SK-N-SH treated with all-trans-retinoic acid at 6 μM for 48 hours (cell line): ENCODE data around the gene SAP30L.

Experiments
- ARNTL ChIP-seq: fragments of 450-650 bp; formaldehyde crosslinking; IDR thresholded peaks from 2 replicates; pipeline ENCODE4 v1.5.0; 2020; ENCODE audit warnings: low read depth, mild to moderate bottlenecking, moderate library complexity, borderline replicate concordance
- ISL1 ChIP-seq: fragments of 250-450 bp; sonication (Bioruptor Pico); IDR thresholded peaks from 2 replicates; pipeline ENCODE4 v2.1.2; 2022; ENCODE audit warnings: mild to moderate bottlenecking, moderate library complexity
- RARB ChIP-seq: fragments of 250-450 bp; sonication (Bioruptor Pico); IDR thresholded peaks from 2 replicates; pipeline ENCODE4 v1.8.0; 2021; ENCODE audit warnings: mild to moderate bottlenecking, moderate library complexity
- ZNF565 ChIP-seq: fragments of 450-650 bp; formaldehyde crosslinking; conservative IDR thresholded peaks from 2 replicates; pipeline ENCODE4 v1.5.0; 2020; ENCODE audit warnings: low read depth, mild to moderate bottlenecking, moderate library complexity
- ZNF8 ChIP-seq: fragments of 450-650 bp; formaldehyde crosslinking; IDR thresholded peaks from 2 replicates; pipeline ENCODE4 v1.5.0; 2020; ENCODE audit warnings: mild to moderate bottlenecking, moderate library complexity
- TF ChIP-seq, protein P1 (sequence below): fragments of 250-450 bp; sonication (Bioruptor Pico); IDR thresholded peaks from 2 replicates; pipeline ENCODE4 v1.5.1; 2020; ENCODE audit warnings: low read depth, mild to moderate bottlenecking, moderate library complexity

DNA sequence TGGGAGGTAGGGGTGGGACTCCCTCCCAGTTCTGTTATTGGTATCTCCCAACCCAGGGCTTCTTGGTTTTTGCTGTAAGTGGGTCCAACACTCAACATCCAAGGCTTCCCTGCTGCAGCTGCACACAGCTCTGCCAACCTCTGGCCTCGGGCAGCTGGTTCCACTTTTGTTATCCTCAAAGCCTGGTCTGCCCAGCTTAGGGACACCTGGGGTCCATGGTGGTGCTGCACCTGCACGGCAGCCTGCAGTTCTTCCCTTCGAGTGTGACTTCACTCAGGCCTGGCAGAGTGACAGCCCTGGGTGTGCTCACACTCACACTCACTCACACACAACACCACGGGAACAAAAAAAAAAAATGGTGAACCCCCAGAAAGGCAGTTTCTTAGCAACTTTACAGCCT, 15.3 kb upstream of the SAP30L start:
- TF ChIP-seq ARNTL (CRISPR knock-in tag) (no peak), RARB (CRISPR knock-in tag) (no peak), ZNF565 (CRISPR knock-in tag) (no peak), ZNF8 (CRISPR knock-in tag) (no peak), ISL1 (no peak)
- TF ChIP-seq, protein P1, sequence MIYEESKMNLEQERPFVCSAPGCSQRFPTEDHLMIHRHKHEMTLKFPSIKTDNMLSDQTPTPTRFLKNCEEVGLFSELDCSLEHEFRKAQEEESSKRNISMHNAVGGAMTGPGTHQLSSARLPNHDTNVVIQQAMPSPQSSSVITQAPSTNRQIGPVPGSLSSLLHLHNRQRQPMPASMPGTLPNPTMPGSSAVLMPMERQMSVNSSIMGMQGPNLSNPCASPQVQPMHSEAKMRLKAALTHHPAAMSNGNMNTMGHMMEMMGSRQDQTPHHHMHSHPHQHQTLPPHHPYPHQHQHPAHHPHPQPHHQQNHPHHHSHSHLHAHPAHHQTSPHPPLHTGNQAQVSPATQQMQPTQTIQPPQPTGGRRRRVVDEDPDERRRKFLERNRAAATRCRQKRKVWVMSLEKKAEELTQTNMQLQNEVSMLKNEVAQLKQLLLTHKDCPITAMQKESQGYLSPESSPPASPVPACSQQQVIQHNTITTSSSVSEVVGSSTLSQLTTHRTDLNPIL (CRISPR knock-in tag) = no peak
